BJ (cell line): ENCODE measurements around the gene SPTSSA. TPM values are rescaled to one million over a fixed set of nuclear protein-coding genes. Genes with fewer than 3 reads are reported as not detected.
"Not testable (repeated sequence)": the region's sequence is repeated elsewhere in the genome, so short reads cannot be mapped to it uniquely, and the experiment has no call there.

Experiments used
- CTCF ChIA-PET: fragments of 350-600 bp; formaldehyde crosslinking; extraction: SDS; loops from one replicate; lab custom pipeline; 2021; ENCODE audit warnings: antibody characterized with exemption, inconsistent platforms; lab: Yijun Ruan, JAX
- POLR2A ChIA-PET: fragments of 300-600 bp; sonication (Branson Sonifier 250); formaldehyde crosslinking; extraction: SDS; loops from one replicate; lab custom pipeline; 2021; ENCODE audit warnings: antibody characterized with exemption; lab: Charles Lee
- DNase-seq: peaks from one replicate; pipeline ENCODE4 v3.0.0-alpha.2; 2011; ENCODE audit warnings: low read depth
- H3K27me3 ChIP-seq: 2 replicates; pipeline ENCODE4 v1.6.0; 2011; ENCODE audit warnings: low read length; ENCODE audit not compliant: control insufficient read depth, insufficient read depth
- H3K36me3 ChIP-seq: 2 replicates; pipeline ENCODE4 v1.5.1; 2011; ENCODE audit warnings: low read length; ENCODE audit not compliant: control insufficient read depth, insufficient read depth
- H3K4me3 ChIP-seq: 2 replicates; pipeline ENCODE4 v1.5.1; 2011; ENCODE audit warnings: low read depth, mild to moderate bottlenecking, control low read depth, low read length
- polyA plus RNA-seq: library from polyadenylated mRNA; depleted of rRNA; stranded (reverse); fragments of >200 nt; gene quantifications from 2 replicates; pipeline ENCODE4 v1.2.3, GENCODE V29; 2011
- TF ChIP-seq, protein P1 (sequence below): IDR thresholded peaks from 2 replicates; pipeline ENCODE4 v1.5.1; 2011; ENCODE audit warnings: low read depth, mild to moderate bottlenecking, control low read depth, inconsistent platforms, low read length, moderate library complexity; ENCODE audit not compliant: insufficient read depth

The SPTSSA gene
- polyA plus RNA-seq, 1 experiment = 12.1 TPM

DNA sequence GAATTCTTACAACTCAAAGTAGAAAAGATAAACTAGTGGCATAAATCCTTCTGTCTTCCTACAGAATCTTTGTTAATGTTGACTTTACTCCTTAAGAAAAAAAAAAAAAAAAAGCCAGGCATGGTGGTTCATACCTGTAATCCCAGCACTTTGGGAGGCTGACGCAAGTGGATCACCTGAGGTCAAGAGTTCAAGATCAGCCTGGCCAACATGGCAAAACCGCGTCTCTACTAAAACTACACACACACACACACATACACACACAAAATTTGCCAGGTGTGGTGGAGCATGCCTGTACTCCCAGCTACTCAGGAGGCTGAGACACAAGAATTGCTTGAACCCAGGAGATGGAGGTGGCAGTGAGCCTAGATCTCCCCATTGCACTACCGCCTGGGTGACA lies 17.7 kb upstream of the SPTSSA start:
- no peak for DNase-seq
- ChIA-PET CTCF (no interaction called here), POLR2A (no interaction called here)
- TF ChIP-seq, protein P1, sequence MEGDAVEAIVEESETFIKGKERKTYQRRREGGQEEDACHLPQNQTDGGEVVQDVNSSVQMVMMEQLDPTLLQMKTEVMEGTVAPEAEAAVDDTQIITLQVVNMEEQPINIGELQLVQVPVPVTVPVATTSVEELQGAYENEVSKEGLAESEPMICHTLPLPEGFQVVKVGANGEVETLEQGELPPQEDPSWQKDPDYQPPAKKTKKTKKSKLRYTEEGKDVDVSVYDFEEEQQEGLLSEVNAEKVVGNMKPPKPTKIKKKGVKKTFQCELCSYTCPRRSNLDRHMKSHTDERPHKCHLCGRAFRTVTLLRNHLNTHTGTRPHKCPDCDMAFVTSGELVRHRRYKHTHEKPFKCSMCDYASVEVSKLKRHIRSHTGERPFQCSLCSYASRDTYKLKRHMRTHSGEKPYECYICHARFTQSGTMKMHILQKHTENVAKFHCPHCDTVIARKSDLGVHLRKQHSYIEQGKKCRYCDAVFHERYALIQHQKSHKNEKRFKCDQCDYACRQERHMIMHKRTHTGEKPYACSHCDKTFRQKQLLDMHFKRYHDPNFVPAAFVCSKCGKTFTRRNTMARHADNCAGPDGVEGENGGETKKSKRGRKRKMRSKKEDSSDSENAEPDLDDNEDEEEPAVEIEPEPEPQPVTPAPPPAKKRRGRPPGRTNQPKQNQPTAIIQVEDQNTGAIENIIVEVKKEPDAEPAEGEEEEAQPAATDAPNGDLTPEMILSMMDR = no peak
- Histone ChIP-seq H3K27me3 (no peaks in the 10 kb centered on the region), H3K36me3 (no peaks in the 10 kb centered on the region), H3K4me3 (no peak overlapping the region)

- TF ChIP-seq, protein P1 = no peak
- DNase-seq = no peak
- CTCF ChIA-PET = no interaction called here
- Histone ChIP-seq H3K36me3 (no peaks in the 10 kb centered on the region), H3K27me3 (no peaks in the 10 kb centered on the region), H3K4me3 (no peak overlapping the region)
- POLR2A ChIA-PET = no interaction called here
These were observed 16.2 kb upstream of the SPTSSA start for GRCh38 chr14:34478261-34478660.

GRCh38 chr14:34476036-34476435 lies 14.0 kb upstream of the SPTSSA start:
- H3K4me3 ChIP-seq, H3K36me3 ChIP-seq, CTCF ChIA-PET, DNase-seq, POLR2A ChIA-PET, H3K27me3 ChIP-seq: not testable (repeated sequence)

DNA sequence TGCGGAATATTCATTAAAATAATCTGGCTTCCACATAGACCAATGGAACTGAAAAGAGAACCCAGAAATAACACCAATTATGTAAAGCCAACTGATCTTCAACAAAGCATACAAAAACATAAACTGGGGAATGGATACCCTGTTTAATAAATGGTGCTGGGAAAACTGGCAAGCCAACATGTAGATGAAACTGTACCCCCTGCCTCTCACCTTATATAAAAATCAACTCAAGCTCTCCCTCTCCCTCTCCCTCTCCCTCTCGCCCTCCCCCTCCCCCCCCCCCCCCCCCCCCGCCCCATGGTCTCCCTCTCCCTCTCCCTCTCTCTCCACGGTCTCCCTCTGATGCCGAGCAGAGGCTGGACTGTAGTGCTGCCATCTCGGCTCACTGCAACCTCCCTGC lies 13.1 kb upstream of the SPTSSA start:
- ChIA-PET CTCF (interaction anchor here (1.0 kb wide), 1 partner anchor 10 kb away, joined by 3 read pairs; no protein-coding TSS in a partner anchor), POLR2A (interaction anchor here (0.6 kb wide), 1 partner anchor 14 kb away, joined by 6 read pairs; no protein-coding TSS in a partner anchor)
- TF ChIP-seq, protein P1 = no peak
- Histone ChIP-seq H3K4me3 (no peak overlapping the region), H3K36me3 (no peaks in the 10 kb centered on the region), H3K27me3 (no peaks in the 10 kb centered on the region)
- no peak for DNase-seq

GRCh38 chr14:34474187-34474679 lies 12.2 kb upstream of the SPTSSA start:
- no peaks in the 10 kb centered on the region for H3K36me3 ChIP-seq
- no peaks in the 10 kb centered on the region for H3K27me3 ChIP-seq
- no peak for DNase-seq
- TF ChIP-seq, protein P1 = no peak
- ChIA-PET CTCF (interaction anchor here (1.0 to 2.0 kb wide), 2 partner anchors 9 kb away, joined by 3 to 6 read pairs; no protein-coding TSS in a partner anchor), POLR2A (no interaction called here)
- H3K4me3 ChIP-seq = no peak overlapping the region

- no peaks in the 10 kb centered on the region for H3K27me3 ChIP-seq
- CTCF ChIA-PET = interaction anchor here (0.6 to 2.0 kb wide), 2 partner anchors 10 to 14 kb away, joined by 3 to 6 read pairs; no protein-coding TSS in a partner anchor
- DNase-seq = no peak
- H3K36me3 ChIP-seq = no peaks in the 10 kb centered on the region
- TF ChIP-seq, protein P1 = no peak
- no peak overlapping the region for H3K4me3 ChIP-seq
- POLR2A ChIA-PET = no interaction called here
These were observed 10.8 kb upstream of the SPTSSA start for GRCh38 chr14:34472706-34473279.
